Myocyte (in vitro differentiated cells): ENCODE results near the gene VWC2. TPM values are rescaled to one million over a fixed set of nuclear protein-coding genes. Genes with fewer than 3 reads are reported as not detected.

Source experiments
- DNase-seq: peaks from one replicate; pipeline ENCODE4 v3.0.0-alpha.2; 2012; ENCODE audit warnings: low read depth
- total RNA-seq: library from RNA; depleted of rRNA; stranded (reverse); fragments of >200 nt; gene quantifications from 2 replicates; pipeline ENCODE4 v1.2.3, GENCODE V29; 2014

VWC2 gene
- total RNA-seq, 1 donor from 2014 or later: not detected

- DNase-seq: no peak
Observed at GRCh38 chr7:49928787-49929186, 155.3 kb downstream of the VWC2 start.

GRCh38 chr7:49931627-49932026 lies 158.2 kb downstream of the VWC2 start:
- DNase-seq: no peak

- DNase-seq: no peak
Observed at GRCh38 chr7:49937608-49938007, 164.2 kb downstream of the VWC2 start.
